Thymus (tissue), 11 donors: ENCODE results near the gene MEIOB. TPM values are rescaled to one million over a fixed set of nuclear protein-coding genes. Genes with fewer than 3 reads are reported as not detected.

ENCODE experiments used
- DNase-seq, 9 donors: peaks; one replicate each; pipeline ENCODE4 v3.0.0-alpha.2; 2013; ENCODE audit warnings: low spot score in 9 of 9, low read depth in 6 of 9, missing footprints in 1 of 9
- H3K27ac ChIP-seq, 2 donors: one replicate each; pipeline ENCODE4 v1.5.1; 2013; ENCODE audit warnings: control low read depth in 1 of 2, low read depth in 1 of 2, low read length in 1 of 2, mild to moderate bottlenecking in 1 of 2, moderate library complexity in 1 of 2
- H3K27me3 ChIP-seq, 2 donors: one replicate each; pipeline ENCODE4 v1.5.1; 2013; ENCODE audit warnings: low read length in 1 of 2; ENCODE audit not compliant: control insufficient read depth in 2 of 2, insufficient read depth in 1 of 2
- H3K36me3 ChIP-seq, 2 donors: one replicate each; pipeline ENCODE4 v1.5.1; 2013; ENCODE audit warnings: low read length in 1 of 2, mild to moderate bottlenecking in 1 of 2, moderate library complexity in 1 of 2; ENCODE audit not compliant: control insufficient read depth in 2 of 2, insufficient read depth in 2 of 2
- H3K4me1 ChIP-seq, 2 donors: one replicate each; pipeline ENCODE4 v1.5.1; 2013; ENCODE audit warnings: low read length in 2 of 2; ENCODE audit not compliant: control insufficient read depth in 2 of 2, insufficient read depth in 2 of 2
- H3K4me3 ChIP-seq, 2 donors: one replicate each; pipeline ENCODE4 v1.5.1; 2013; ENCODE audit warnings: low read length in 2 of 2, control low read depth in 1 of 2, mild to moderate bottlenecking in 1 of 2
- H3K9me3 ChIP-seq, 2 donors: one replicate each; pipeline ENCODE4 v1.5.1; 2013; ENCODE audit warnings: low read length in 1 of 2, mild to moderate bottlenecking in 1 of 2; ENCODE audit not compliant: control insufficient read depth in 2 of 2, insufficient read depth in 1 of 2
- WGBS: extraction: QIAGEN DNeasy Blood & Tissue Kit; methylation state at CpG from one replicate; pipeline ENCODE4 v1.1.7; 2013; 5-methylcytosine and 5-hydroxymethylcytosine counted together
- polyA plus RNA-seq: library from polyadenylated mRNA; stranded (reverse); fragments of 200-250 nt; gene quantifications from one replicate; pipeline ENCODE4 v1.2.3, GENCODE V29; 2013
- total RNA-seq: library from RNA; stranded (reverse); fragments of 120-200 nt; gene quantifications from one replicate; pipeline ENCODE4 v1.2.4, GENCODE V29; 2013
- donor health status: healthy.

Gene MEIOB
- total and polyA plus RNA-seq, 2 donors = 1.1 to 1.3 TPM

DNA sequence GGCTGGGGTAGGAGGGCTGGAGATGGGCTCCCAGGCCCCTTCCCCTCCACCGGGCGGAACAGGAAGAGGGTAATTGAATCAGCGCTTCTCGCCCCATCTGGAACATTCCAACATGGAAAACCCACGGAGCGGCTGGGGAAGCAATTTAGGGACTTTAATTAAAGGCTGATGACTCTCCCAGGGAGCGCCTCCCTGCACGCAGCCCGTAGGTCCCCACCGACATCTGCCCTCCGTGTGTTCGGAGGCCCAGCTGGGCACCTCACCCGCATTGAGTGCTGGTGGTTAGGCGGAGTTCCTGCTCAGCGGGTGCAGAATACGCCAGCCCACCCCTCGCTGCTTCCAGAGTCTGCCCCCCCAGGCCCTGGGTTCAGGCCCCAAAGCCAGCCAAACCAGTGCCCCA is 36.2 kb upstream of the MEIOB start:
- Histone ChIP-seq H3K27me3 (peaks cover 7 to 80% of the 10 kb centered on the region in 2 donors), H3K4me3 (no peak overlapping the region), H3K9me3 (peaks cover 0 to 5% of the 10 kb centered on the region in 2 donors), H3K27ac (no peak overlapping the region), H3K4me1 (no peaks in the 10 kb centered on the region), H3K36me3 (no peaks in the 10 kb centered on the region)
- WGBS = 43% methylated on average over 17 of the region's 17 CpGs
- no peak for DNase-seq

DNA sequence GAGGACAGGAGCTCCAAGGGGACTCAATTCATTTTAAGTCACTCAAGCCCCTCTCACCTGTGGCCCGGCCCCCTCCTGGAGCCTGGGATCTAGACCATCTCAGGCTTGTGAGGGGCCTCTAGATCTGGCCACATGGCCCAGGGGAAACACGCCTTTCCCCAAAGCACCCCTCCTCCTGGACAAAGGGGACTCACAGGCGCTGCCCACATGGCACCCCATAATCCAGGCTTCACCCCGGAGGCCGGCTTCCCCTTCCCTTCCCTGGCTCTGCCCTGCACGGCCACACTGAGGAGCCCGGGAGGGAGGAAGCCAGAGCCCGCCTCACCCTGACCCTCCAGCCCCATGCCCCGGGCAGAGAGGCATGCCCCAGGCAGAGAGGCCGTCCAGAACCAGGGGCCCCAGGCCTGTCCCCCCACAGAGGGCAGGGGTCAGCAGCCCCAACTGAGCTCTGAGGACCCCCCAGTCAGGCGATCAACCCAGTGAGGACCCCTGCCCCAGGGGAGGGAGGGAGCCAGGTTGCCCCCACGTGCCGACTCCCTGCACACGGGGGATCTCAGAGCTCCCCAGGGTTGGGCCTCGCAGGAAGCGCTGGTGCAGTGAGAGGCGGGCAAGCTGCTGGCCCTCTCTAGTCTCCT is 35.4 kb upstream of the MEIOB start:
- no peaks in the 10 kb centered on the region for H3K4me1 ChIP-seq
- DNase-seq = no peak
- no peaks in the 10 kb centered on the region for H3K36me3 ChIP-seq
- H3K4me3 ChIP-seq = no peak overlapping the region
- no peak overlapping the region for H3K27ac ChIP-seq
- peaks cover 0 to 5% of the 10 kb centered on the region in 2 donors for H3K9me3 ChIP-seq
- 75% methylated on average over 17 of the region's 17 CpGs for WGBS
- H3K27me3 ChIP-seq = peaks cover 7 to 82% of the 10 kb centered on the region in 2 donors

DNA sequence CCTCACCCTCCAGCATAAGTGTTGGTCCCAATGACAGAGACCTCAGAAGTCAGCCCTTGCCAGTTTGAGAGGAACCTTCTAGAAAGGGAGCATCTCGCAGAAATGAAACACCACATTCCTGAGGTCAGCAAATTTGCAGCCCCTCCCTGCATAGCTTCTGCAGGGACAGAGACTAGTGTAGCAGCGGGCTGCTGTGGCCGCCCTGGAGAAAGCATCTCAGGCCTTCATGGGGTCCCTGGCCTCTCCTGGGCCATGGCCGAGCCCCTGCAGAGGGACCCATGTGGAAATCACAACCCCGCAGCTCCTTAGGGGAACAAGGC is 34.8 kb upstream of the MEIOB start:
- Histone ChIP-seq H3K27me3 (peaks cover 7 to 77% of the 10 kb centered on the region in 2 donors), H3K4me1 (no peaks in the 10 kb centered on the region), H3K9me3 (peaks cover 0 to 5% of the 10 kb centered on the region in 2 donors), H3K27ac (no peak overlapping the region), H3K36me3 (no peaks in the 10 kb centered on the region), H3K4me3 (no peak overlapping the region)
- 95% methylated on average over 5 of the region's 5 CpGs for WGBS
- DNase-seq = no peak

DNA sequence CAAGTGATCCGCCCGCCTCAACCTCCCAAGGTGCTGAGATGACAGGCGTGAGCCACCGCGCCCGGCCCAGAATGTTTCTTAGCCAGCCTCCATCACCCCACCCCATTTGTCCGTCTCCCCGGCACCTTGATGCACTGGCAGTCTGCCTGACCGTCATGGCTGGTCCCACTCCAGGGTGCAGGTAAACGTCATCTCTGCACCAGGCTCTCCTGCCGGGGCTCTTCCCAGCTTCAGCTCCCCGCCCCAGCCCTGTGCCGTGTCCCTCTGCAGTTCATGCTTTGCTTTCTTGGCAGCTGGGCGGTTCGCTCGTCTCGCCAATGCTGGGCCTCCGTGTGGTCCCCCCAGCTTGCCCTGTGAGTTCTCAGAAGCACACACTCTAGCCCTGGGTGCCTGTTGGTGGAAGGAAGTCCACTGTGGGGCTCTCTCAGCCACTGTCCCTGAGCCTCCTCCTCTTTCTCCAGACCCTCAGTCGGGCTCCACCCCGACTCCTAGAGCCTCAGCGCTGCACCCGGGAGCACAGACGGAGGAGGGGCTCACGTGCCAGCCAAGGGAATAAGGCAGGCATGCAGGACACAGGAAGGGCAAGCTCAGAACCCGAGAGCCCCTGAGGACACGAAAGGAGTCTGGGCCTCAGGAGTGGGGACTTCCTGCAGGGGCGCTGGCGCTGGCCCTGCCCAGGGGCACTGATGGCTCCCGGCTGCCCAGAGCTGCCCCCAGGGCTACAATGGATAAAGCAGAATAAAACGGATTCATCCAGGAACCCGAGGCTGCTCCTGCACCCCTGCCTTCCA is 34.3 kb upstream of the MEIOB start:
- H3K9me3 ChIP-seq = peaks cover 0 to 5% of the 10 kb centered on the region in 2 donors
- no peaks in the 10 kb centered on the region for H3K36me3 ChIP-seq
- no peak overlapping the region for H3K27ac ChIP-seq
- no peak for DNase-seq
- no peaks in the 10 kb centered on the region for H3K4me1 ChIP-seq
- H3K27me3 ChIP-seq = peaks cover 7 to 76% of the 10 kb centered on the region in 2 donors
- WGBS = 63% methylated on average over 31 of the region's 31 CpGs
- H3K4me3 ChIP-seq = no peak overlapping the region

DNA sequence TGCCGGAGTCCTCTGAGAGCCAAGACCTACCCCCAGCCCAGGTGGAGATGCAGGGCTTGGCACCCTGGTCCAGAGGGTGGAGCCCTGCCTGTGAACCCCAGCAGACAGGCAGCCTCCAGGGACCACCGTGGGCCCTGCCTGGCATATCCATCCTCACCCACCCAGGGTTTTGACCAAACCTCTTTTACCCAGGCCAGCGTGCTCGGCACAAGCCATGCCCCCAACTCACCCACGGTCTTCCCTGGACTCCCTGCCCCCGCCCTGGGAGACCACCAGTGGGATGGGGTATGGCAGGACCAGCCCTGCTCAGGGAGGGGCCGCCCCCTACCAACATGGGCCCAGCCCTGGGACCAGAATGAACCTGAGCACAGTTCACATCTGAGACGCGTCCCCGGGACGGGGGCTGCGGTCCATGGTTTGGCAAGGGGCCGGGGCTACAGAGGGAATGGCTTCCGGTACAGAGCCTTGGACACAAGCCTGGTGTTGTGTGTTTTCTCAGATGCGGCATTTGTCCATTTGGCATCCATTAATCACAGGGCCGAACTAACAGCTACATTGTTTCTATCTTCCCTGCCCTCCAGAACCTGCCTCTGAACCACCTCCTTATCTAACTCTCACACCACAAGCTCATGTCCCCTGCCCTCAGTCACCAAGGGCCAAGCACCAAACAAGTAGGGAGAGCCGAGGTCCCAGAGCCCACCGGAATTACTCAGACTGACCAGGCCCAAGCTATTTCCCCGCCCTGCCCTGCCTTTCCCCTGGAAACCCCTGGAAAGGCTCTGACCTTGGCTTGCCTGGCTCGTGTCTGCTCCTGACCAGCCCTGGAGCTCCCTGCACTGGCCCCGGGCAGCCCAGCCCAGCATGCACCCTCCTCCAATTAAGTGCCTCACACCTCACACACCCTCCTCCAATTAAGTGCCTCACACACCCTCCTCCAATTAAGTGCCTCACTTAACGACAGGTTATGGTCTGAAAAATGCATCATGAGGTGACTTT is 32.2 kb upstream of the MEIOB start:
- DNase-seq = no peak
- Histone ChIP-seq H3K27me3 (peaks cover 7 to 77% of the 10 kb centered on the region in 2 donors), H3K4me3 (no peak overlapping the region), H3K9me3 (peaks cover 0 to 5% of the 10 kb centered on the region in 2 donors), H3K4me1 (no peaks in the 10 kb centered on the region), H3K27ac (no peak overlapping the region), H3K36me3 (no peaks in the 10 kb centered on the region)
- WGBS = 86% methylated on average over 22 of the region's 22 CpGs

DNA sequence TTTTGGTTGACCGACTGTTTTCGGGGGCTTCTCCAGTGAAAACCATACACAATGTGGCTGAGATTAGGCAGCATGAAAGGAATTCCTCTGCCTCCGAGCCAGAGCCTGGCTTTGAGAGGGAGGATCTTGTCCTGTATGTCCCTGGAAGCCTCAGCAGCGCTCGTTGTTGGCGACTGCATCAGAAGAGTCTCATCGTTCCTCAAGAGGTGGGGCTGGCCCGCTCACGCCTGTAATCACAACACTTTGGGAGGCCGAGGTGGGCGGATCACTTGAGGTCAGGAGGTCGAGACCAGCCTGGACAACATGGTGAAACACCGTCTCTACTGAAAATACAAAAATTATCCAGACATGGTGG is 31.2 kb upstream of the MEIOB start:
- no peaks in the 10 kb centered on the region for H3K4me1 ChIP-seq
- no peak for DNase-seq
- no peak overlapping the region for H3K4me3 ChIP-seq
- H3K27me3 ChIP-seq = peaks cover 3 to 74% of the 10 kb centered on the region in 2 donors
- 79% methylated on average over 13 of the region's 13 CpGs for WGBS
- H3K27ac ChIP-seq = no peak overlapping the region
- H3K9me3 ChIP-seq = peaks cover 0 to 5% of the 10 kb centered on the region in 2 donors
- H3K36me3 ChIP-seq = no peaks in the 10 kb centered on the region

DNA sequence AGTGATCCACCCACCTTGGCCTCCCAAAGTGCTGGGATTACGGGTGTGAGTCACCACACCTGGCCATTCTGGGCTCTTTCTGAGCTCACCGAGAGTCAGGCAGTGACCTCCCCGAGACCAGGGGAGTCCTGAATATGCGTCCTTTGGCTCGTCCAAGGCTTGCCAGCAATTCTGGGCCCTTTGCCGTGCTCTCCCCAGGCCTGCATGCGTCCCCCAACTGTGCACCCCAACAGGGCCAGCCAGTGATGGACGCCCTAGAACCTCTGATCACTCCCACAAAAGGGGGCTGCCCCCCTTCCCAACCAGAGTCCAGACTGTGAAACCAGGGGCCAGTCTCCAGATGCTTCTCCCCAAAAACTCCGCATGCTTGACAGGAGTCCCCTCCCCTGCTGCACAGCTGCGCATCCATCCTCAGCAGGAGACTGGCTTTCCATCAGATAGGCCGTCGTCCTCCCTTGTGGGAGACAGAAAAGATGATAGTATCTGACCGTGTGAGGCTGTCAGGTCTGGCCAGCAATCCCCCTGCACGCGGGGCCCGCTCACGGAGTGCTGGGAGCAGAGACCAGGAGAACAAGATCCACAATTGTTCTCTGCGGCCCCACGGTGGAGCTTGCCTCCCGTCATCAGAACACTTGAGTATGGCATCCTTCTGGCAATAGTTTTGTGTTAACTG is 30.7 kb upstream of the MEIOB start:
- H3K4me3 ChIP-seq = no peak overlapping the region
- H3K4me1 ChIP-seq = no peaks in the 10 kb centered on the region
- DNase-seq = no peak
- peaks cover 3 to 69% of the 10 kb centered on the region in 2 donors for H3K27me3 ChIP-seq
- H3K36me3 ChIP-seq = no peaks in the 10 kb centered on the region
- WGBS = 88% methylated on average over 20 of the region's 20 CpGs
- no peak overlapping the region for H3K27ac ChIP-seq
- peaks cover 0 to 5% of the 10 kb centered on the region in 2 donors for H3K9me3 ChIP-seq

DNA sequence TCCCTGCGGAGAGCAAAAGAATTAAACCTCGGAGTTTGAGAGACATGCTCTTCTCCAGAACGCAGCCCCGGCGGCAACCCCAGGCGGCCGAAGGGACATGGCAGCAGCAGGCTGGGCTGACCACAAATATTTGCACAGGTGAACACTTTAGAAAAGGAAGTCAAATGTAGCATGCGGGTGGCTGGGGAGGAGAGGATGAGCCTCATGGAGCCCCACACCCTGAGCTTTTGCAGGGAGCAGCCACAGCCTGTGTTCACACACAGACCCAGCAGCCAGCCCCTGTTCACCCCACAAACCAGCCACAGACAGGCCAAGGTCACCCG is 28.4 kb upstream of the MEIOB start:
- 86% methylated on average over 9 of the region's 9 CpGs for WGBS
- peaks cover 0 to 46% of the 10 kb centered on the region in 2 donors for H3K27me3 ChIP-seq
- no peak overlapping the region for H3K4me3 ChIP-seq
- H3K4me1 ChIP-seq = peaks cover 0 to 9% of the 10 kb centered on the region in 2 donors
- no peak overlapping the region for H3K27ac ChIP-seq
- H3K9me3 ChIP-seq = no peaks in the 10 kb centered on the region
- DNase-seq = no peak
- H3K36me3 ChIP-seq = no peaks in the 10 kb centered on the region
